Fibroblast of the conjunctiva (primary cell): ENCODE results near the gene DISP3.
"Not testable (repeated sequence)": the region's sequence is repeated elsewhere in the genome, so short reads cannot be mapped to it uniquely, and the experiment has no call there.

Experiments
- DNase-seq: peaks from one replicate; pipeline ENCODE4 v3.0.0-alpha.2; 2010; ENCODE audit warnings: low read depth

DISP3 gene

GRCh38 chr1:11576109-11576875 lies 97.3 kb downstream of the DISP3 start:
- no peak for DNase-seq

- no peak for DNase-seq
Observed at GRCh38 chr1:11578004-11578403, 99.0 kb downstream of the DISP3 start.

- no peak for DNase-seq
Observed at GRCh38 chr1:11579506-11579905, 100.6 kb downstream of the DISP3 start.

GRCh38 chr1:11580049-11580448 lies 101.1 kb downstream of the DISP3 start:
- not testable (repeated sequence) for DNase-seq

DNA sequence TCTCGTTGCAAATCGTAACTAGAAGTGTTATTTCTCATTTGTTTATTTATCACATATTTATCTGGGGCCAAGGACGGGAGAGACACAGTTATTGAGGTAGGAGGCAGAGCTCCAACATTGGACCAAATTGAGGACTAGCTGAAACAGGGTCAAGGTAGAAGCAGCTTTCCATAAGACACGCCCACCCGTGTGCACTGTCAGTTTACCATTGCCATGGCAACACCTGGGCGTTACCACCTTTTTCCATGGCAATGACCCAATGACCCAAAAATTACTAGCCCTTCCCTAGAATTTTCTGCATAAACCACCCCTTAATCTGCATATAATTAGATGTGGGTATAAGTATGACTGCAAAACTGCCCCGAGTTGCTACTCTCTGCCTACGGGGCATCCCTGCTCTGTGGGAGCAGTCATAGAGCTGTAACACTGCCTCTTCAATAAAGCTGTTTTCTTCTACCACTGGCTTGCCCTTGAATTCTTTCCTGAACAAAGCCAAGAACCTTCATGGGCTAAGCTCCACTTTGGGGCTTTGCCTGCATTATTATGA lies 102.6 kb downstream of the DISP3 start:
- DNase-seq = no peak

DNA sequence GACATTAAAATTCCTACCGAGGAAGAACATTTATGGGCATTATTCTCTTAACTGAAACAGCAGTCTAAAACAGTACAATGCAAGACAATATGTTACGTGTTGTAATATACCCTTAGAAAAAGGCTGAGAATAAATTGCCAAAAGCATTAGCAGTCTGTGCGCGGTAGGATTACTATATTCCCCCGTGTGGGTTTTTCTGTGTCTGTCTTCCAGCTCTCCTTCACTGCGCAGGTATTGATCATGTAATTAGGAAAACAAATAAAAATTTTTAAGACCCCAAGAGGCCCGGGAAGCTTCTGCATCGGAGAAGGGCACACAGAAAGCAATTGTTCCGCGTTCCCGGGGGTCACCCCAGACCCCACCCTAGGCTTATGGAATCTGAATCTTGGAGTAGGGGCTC lies 106.4 kb downstream of the DISP3 start:
- DNase-seq = no peak
